Measurements from ENCODE around the gene ADSL. TPM values are rescaled to one million over a fixed set of nuclear protein-coding genes. Genes with fewer than 3 reads are reported as not detected.

The ADSL gene
- total RNA-seq, 1 donor from 2014 or later: 83.4 TPM

DNA sequence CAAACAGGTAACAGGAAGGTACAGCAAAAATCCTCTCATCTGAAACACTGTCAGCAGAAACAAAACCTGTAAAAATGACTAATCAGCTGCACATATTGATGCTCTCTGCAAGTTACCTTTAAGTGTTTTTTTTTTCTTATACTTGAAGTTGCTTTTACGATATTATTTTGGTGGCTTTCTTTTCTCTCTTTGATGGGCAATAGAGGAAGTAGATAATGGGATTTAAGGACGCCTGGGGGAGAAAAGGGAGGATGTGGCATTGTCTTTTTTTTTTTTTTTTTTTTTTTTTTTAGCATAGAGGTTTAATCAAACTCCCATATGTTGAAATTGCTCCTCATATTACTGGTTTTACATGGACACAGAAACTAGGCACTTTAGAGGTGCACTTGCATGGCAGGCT is 11.4 kb upstream of the ADSL start:
- no peak overlapping the region for H3K4me2 ChIP-seq (ENCODE audit: low read length)

DNA sequence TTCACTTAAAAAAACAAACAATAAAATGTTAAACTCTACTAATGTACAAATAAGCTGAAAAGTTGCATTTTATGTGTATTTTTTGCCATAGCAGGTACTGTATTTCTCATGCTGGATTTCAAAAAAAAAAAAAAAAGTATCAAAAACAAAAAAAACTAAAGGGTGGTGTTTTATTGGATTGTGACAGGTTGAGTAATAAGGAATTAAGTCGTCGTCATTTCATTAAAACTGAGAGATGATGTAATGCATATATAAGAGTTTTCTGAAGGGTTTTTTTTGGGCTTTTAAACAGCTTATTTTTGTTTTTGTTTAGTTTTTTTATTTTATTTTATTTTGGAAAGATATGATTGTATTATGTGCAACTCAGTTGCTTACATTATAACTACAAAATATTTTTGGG is 10.9 kb upstream of the ADSL start:
- Histone ChIP-seq H3K27me3 (ENCODE audit: insufficient read depth, low read length) (no peaks in the 10 kb centered on the region), H3K4me1 (ENCODE audit: insufficient read depth, low read length) (peaks cover 13% of the 10 kb centered on the region), H4K20me1 (ENCODE audit: insufficient read depth, low read length) (peaks cover 3% of the 10 kb centered on the region), H3K79me2 (ENCODE audit: insufficient read depth, low read length) (no peaks in the 10 kb centered on the region), H2AFZ (ENCODE audit: low read depth, low read length) (no peak overlapping the region), H3K4me3 (ENCODE audit: insufficient read depth, low read depth, low read length) (no peak overlapping the region), H3K9ac (ENCODE audit: low read length) (no peak overlapping the region), H3K36me3 (ENCODE audit: insufficient read depth, low read length) (peaks cover under 1% of the 10 kb centered on the region), H3K4me2 (ENCODE audit: low read length) (no peak overlapping the region), H3K27ac (ENCODE audit: low read depth, low read length) (no peak overlapping the region), H3K9me3 (ENCODE audit: insufficient read depth, low read depth, low read length) (no peaks in the 10 kb centered on the region)
- no peak for DNase-seq (ENCODE audit: low read depth)
- H3K4me1 Mint-ChIP-seq (ENCODE audit: low read depth, unreplicated experiment): peaks cover 11% of the 10 kb centered on the region
- H3K4me3 Mint-ChIP-seq (ENCODE audit: unreplicated experiment): no peak overlapping the region
- TF ChIP-seq EZH2 (IDR thresholded peaks at IDR 0.05; ENCODE audit: insufficient read depth, low read length) (no peak), CTCF (IDR thresholded peaks at IDR 0.05; ENCODE audit: insufficient read depth, low read depth, low read length) (no peak)
- H3K9me3 Mint-ChIP-seq (ENCODE audit: unreplicated experiment): no peaks in the 10 kb centered on the region
- no peaks in the 10 kb centered on the region for H3K27me3 Mint-ChIP-seq (ENCODE audit: low read depth, unreplicated experiment)
- H3K27ac Mint-ChIP-seq (ENCODE audit: unreplicated experiment): no peak overlapping the region
- FAIRE-seq: no peak
- peaks cover 19% of the 10 kb centered on the region for H3K36me3 Mint-ChIP-seq (ENCODE audit: low read depth, unreplicated experiment)

More for the DNA sequence above, 11.4 kb upstream of the ADSL start:
- Mint-ChIP-seq H3K4me3 (ENCODE audit: unreplicated experiment) (no peak overlapping the region), H3K27me3 (ENCODE audit: low read depth, unreplicated experiment) (no peaks in the 10 kb centered on the region), H3K9me3 (ENCODE audit: unreplicated experiment) (no peaks in the 10 kb centered on the region), H3K27ac (ENCODE audit: unreplicated experiment) (no peak overlapping the region), H3K36me3 (ENCODE audit: low read depth, unreplicated experiment) (peaks cover 19% of the 10 kb centered on the region), H3K4me1 (ENCODE audit: low read depth, unreplicated experiment) (peaks cover 11% of the 10 kb centered on the region)
- H3K27me3 ChIP-seq (ENCODE audit: insufficient read depth, low read length): no peaks in the 10 kb centered on the region
- FAIRE-seq (no peak), DNase-seq (ENCODE audit: low read depth) (no peak)
- peaks cover 3% of the 10 kb centered on the region for H4K20me1 ChIP-seq (ENCODE audit: insufficient read depth, low read length)
- no peak overlapping the region for H3K9ac ChIP-seq (ENCODE audit: low read length)
- H3K36me3 ChIP-seq (ENCODE audit: insufficient read depth, low read length): peaks cover 3% of the 10 kb centered on the region
- no peak overlapping the region for H2AFZ ChIP-seq (ENCODE audit: low read depth, low read length)
- H3K4me3 ChIP-seq (ENCODE audit: insufficient read depth, low read depth, low read length): no peak overlapping the region
- no peak overlapping the region for H3K27ac ChIP-seq (ENCODE audit: low read depth, low read length)
- H3K79me2 ChIP-seq (ENCODE audit: insufficient read depth, low read length): no peaks in the 10 kb centered on the region
- peaks cover 13% of the 10 kb centered on the region for H3K4me1 ChIP-seq (ENCODE audit: insufficient read depth, low read length)
- H3K9me3 ChIP-seq (ENCODE audit: insufficient read depth, low read depth, low read length): no peaks in the 10 kb centered on the region
- no peak for TF ChIP-seq CTCF (IDR thresholded peaks at IDR 0.05; ENCODE audit: insufficient read depth, low read depth, low read length)
- no peak for TF ChIP-seq EZH2 (IDR thresholded peaks at IDR 0.05; ENCODE audit: insufficient read depth, low read length)

DNA sequence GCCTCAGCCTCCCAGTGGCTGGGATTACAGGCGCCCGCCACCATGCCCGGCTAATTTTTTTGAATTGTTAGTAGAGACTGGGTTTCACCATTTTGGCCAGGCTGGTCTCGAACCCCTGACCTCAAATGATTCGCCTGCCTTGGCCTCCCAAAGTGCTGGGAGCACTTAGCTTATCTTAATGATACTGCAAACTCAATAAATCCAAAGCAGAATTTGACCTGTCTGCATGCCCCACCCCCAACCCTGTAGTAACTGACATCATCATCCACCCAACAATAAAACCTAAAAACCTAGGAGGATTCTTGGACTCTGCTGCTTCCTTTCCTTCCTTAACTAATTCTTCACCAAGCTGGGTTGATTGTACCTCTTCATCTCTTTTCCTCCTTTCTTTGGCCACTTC is 6.3 kb upstream of the ADSL start:
- H3K27ac Mint-ChIP-seq (ENCODE audit: unreplicated experiment): no peak overlapping the region
- Histone ChIP-seq H3K4me1 (ENCODE audit: insufficient read depth, low read length) (no peaks in the 10 kb centered on the region), H3K4me2 (ENCODE audit: low read length) (no peak overlapping the region), H3K9me3 (ENCODE audit: insufficient read depth, low read depth, low read length) (no peaks in the 10 kb centered on the region), H4K20me1 (ENCODE audit: insufficient read depth, low read length) (no peaks in the 10 kb centered on the region), H3K9ac (ENCODE audit: low read length) (no peak overlapping the region), H3K27ac (ENCODE audit: low read depth, low read length) (no peak overlapping the region), H3K27me3 (ENCODE audit: insufficient read depth, low read length) (no peaks in the 10 kb centered on the region), H2AFZ (ENCODE audit: low read depth, low read length) (no peak overlapping the region), H3K4me3 (ENCODE audit: insufficient read depth, low read depth, low read length) (no peak overlapping the region), H3K79me2 (ENCODE audit: insufficient read depth, low read length) (no peaks in the 10 kb centered on the region), H3K36me3 (ENCODE audit: insufficient read depth, low read length) (no peaks in the 10 kb centered on the region)
- FAIRE-seq: no peak
- H3K9me3 Mint-ChIP-seq (ENCODE audit: unreplicated experiment): no peaks in the 10 kb centered on the region
- no peak overlapping the region for H3K4me3 Mint-ChIP-seq (ENCODE audit: unreplicated experiment)
- no peaks in the 10 kb centered on the region for H3K27me3 Mint-ChIP-seq (ENCODE audit: low read depth, unreplicated experiment)
- H3K36me3 Mint-ChIP-seq (ENCODE audit: low read depth, unreplicated experiment): peaks cover 7% of the 10 kb centered on the region
- DNase-seq (ENCODE audit: low read depth): no peak
- no peaks in the 10 kb centered on the region for H3K4me1 Mint-ChIP-seq (ENCODE audit: low read depth, unreplicated experiment)
- TF ChIP-seq EZH2 (IDR thresholded peaks at IDR 0.05; ENCODE audit: insufficient read depth, low read length): no peak
- no peak for TF ChIP-seq CTCF (IDR thresholded peaks at IDR 0.05; ENCODE audit: insufficient read depth, low read depth, low read length)

All from astrocyte (in vitro differentiated cells and primary cell).